ENCODE data around the gene RPL37.
"Not testable (repeated sequence)": the region's sequence is repeated elsewhere in the genome, so short reads cannot be mapped to it uniquely, and the experiment has no call there.

RPL37 gene

DNA sequence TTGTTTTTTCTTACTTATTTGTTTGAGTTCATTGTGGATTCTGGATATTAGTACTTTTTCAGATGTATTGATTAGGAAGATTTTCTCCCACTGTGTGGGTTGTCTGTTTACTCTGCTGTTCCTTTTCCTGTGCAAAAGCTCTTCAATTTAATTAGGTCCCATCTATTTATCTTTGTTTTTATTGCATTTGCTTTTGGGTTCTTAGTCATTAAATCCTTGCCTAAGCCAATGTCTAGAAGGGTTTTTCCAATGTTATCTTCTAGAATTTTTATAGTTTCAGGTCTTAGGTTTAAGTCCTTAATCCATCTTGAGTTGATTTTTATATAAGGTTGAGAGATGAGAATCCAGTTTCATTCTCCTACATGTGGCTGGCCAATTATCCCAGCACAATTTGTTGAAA, 40.7 kb downstream of the RPL37 start:
- not testable (repeated sequence) for DNase-seq

- not testable (repeated sequence) for DNase-seq
Observed at GRCh38 chr5:40792691-40793090, 42.3 kb downstream of the RPL37 start.

GRCh38 chr5:40791715-40792139, 43.3 kb downstream of the RPL37 start:
- no peak for DNase-seq

GRCh38 chr5:40790947-40791593, 44.0 kb downstream of the RPL37 start:
- no peak for DNase-seq

- DNase-seq: not testable (repeated sequence)
Observed at GRCh38 chr5:40788941-40789340, 46.1 kb downstream of the RPL37 start.

DNA sequence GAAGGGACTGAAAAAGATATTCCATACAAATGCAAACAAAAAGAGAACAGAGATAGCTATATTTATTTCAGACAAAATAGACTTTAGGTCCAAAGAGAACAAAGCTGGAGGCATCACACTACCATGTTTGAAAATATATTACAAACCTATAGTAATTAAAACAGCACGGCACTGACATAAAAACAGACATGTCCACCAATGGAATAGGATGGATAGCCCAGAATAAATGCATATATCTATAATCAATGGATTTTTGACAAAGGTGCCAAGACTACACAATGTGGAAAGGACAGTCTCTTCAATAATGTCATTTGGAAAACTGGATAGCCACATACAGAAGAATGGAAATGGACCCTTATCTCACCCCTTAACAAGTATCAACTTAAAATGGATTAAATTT, 47.0 kb downstream of the RPL37 start:
- DNase-seq: no peak

DNA sequence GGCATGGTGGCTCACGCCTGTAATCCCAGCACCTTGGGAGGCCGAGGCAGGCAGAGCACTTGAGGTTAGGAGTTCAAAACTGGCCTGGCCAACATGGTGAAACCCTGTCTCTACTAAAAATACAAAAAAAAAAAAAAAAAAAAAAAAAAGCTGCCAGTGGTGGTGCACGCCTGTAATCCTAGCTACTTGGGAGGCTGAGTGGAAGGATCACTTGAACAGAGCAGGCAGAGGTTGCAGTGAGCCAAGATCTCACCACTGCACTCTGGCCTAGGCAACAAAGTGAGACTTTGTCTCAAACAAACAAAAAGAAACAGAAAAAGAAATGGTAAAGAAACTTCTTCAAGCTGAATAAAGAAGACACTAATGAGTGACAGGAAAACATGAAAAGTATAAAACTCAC, 48.4 kb downstream of the RPL37 start:
- DNase-seq: not testable (repeated sequence)

DNA sequence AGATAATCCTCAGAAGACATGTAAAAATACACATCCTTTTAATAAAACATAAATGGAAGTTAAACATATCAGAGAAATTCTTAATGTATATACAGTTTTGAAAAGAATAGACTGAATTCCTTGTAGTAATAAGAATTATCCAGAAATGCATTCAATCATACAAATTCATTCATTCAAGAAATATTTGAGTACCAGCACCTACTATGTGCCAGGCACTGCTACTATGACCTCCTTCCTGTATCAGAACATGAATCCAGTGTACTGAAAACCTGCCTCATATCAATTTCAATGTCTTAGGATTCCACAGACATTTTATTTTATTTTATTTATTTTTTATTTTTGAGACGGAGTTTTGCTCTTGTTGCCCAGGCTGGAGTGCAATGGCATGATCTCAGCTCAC, 50.1 kb downstream of the RPL37 start:
- DNase-seq: no peak

DNA sequence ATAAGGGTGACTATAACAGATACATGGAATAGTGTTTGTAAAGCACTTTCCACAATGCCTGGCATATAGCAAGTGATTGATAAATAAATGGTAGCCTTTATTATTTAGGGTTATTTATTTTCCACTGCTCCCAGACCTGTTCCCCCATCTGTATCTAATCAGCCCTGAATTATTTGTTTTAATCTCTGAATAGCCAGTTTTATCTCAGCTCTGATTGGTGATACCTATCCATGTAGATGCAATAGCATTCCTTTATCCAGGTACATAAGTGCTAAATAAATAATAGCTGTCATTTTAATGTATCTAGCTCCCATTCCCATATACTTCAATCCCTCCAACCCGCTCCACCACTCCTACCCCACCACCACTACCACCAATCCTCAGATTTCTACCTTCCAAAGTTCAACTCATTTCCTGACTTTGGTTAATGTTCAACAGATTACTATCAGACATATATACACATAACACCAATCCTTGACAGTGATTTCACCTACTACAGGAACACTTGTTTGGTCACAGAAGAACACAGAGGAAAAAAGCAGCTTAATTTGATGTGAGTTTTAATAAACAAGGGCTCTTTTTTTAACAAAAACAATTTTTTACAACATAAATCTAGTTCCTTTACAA, 50.9 kb downstream of the RPL37 start:
- DNase-seq: no peak

DNA sequence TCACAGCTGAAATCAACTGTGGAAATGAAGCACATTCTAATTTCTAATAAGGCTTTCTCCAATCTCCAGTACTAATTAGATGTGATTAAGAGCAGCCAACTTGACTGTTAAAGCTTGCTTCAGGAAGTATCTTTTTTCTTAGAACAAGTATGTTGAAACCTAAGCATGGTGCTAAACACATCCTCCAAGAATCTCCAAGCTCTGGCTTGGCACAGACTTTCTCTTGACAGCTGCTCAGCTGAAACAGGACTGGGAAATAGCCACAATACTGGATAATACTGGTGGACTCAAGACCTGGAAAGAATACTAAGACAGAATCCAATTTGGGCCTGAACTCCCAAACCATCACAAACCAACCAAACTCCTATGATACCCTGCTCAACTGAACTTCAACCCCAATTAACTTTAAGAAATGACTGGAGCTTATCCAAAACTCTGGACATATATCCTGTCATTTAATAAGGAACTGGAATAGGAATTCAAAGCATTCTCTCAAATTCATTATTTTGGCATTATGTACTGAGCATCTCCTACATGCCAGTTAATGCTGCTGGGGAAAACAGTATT, 53.1 kb downstream of the RPL37 start:
- no peak for DNase-seq

DNA sequence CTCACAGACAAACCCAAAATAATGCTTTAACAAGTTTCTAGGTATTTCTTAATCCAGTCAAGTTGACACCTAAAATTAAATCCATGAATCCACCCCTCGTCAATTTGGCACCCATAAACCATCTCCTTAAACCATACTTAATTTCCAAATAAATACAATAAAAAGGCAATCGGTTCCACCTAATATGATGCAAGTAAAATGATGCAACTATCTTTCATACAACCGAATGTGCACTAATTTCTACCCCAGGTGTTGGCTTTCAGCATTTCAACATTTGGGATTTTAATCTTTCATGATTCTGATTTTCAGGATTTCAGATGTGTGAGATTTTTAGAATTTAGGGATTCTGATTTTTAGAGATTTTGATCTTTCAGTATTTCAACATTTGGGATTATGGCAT, 54.2 kb downstream of the RPL37 start:
- DNase-seq: no peak

- DNase-seq: no peak
Observed at GRCh38 chr5:40780199-40780598, 54.8 kb downstream of the RPL37 start.

DNA sequence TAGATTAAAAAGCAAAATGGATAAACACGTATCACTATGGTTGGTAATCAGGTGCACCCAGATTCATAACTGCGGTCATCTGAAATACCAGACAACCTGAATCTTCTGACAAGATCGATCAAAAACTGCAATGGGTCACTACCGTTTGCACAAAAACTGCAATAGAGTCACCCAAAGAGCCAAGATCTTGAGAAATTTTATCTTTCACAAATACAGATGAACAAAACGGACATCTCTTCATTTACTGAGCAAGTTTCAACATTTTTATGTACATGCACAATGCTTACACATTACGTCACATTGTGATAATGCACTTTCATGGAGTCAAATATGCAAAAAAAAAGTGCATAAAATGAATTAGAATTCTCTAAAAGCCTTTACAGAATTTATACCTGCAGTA, 55.5 kb downstream of the RPL37 start:
- no peak for DNase-seq

DNA sequence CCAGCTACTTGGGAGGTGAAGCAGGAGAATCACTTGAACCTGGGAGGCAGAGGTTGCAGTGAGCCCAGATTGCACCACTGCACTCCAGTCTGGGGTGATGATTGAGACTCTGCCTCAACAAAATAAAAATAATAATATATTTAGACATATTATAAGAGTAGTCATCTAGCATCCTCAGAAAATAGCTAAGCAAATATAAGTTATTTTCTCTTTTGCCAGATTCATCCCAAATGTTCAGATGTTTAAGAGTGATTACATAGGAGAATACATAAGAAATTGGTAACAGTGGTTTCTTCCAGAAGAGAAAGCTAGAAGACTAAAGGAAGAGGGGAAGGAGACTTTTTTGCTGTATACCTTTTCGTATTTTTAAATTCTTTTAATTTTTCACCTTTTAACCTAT, 56.9 kb downstream of the RPL37 start:
- no peak for DNase-seq

- no peak for DNase-seq
Observed at GRCh38 chr5:40776658-40776977, 58.4 kb downstream of the RPL37 start.

DNA sequence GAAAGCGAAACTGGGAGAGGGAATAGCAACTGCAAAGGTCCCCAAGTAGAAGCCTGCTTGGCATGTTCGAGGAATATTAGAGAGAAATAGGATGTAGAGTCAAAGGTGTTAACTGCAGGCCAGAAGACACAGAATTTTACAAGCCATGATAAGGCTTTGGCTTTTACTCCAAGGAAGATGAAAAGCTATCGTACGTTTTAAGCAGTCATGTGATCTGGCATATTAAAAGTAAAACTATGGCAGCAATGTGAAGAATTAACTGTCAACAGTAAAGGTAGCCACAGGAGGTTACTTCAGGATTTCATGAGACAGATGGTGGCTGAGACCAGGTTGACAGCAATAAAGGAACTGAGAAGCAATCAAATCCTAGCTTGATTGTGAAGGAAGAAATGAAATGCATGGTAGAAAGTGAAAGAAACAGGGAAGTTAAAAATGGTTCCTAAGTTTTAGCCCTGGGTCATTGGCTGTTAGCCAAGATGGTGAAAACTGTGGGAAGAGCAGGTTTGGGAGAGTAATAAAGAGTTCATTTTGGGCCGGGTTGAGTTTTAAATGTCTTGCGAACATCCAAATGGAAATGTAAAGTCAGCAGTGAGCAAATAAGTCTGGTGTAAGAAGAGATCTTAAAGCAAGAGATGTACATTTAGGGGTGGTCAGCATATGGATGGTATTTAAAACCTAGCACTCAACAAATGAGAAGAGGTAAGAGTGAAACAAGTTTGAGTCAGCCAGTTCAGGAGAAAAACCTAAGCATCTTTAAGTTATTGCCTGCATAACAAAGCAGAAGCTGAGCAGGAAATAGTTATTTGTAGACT, 59.0 kb downstream of the RPL37 start:
- DNase-seq: no peak

Measured in COR-L47 (cell line).